Gastrocnemius medialis (tissue), 4 donors: ENCODE results near the gene DDTL. TPM values are rescaled to one million over a fixed set of nuclear protein-coding genes. Genes with fewer than 3 reads are reported as not detected.

ENCODE experiments used
- ATAC-seq, 2 donors: fragments of 150-250 bp; one replicate each; pipeline ENCODE4 v1.9.1; 2016
- DNase-seq, 2 donors: peaks; one replicate each; pipeline ENCODE4 v3.0.0-alpha.2; 2019
- H3K27ac ChIP-seq, 4 donors: fragments of 200-600 bp; sonication (generic); 1 replicate in 1 of 4; 2 replicates in 3 of 4; pipeline ENCODE4 v1.5.1; 2016 to 2018; ENCODE audit warnings: mild to moderate bottlenecking in 2 of 4, moderate library complexity in 1 of 4
- H3K27me3 ChIP-seq, 3 donors: fragments of 200-600 bp; sonication (generic) in 2 of 3; 1 replicate in 1 of 3; 2 replicates in 2 of 3; pipeline versions ENCODE4 v1.5.1 to v1.6.0; 2016 to 2019; ENCODE audit warnings: mild to moderate bottlenecking in 1 of 3, moderate library complexity in 1 of 3
- H3K36me3 ChIP-seq, 2 donors: fragments of 200-600 bp; sonication (generic) in 1 of 2; one replicate each; pipeline ENCODE4 v1.5.1; 2017 to 2018
- H3K4me1 ChIP-seq, 2 donors: fragments of 200-600 bp; sonication (generic) in 1 of 2; one replicate each; pipeline ENCODE4 v1.5.1; 2016 to 2017; ENCODE audit warnings: mild to moderate bottlenecking in 2 of 2
- H3K4me3 ChIP-seq, 4 donors: fragments of 200-600 bp; sonication (generic) in 3 of 4; 1 replicate in 1 of 4; 2 replicates in 3 of 4; pipeline ENCODE4 v1.5.1; 2016 to 2019; ENCODE audit warnings: mild to moderate bottlenecking in 2 of 4
- H3K9me3 ChIP-seq, 3 donors: fragments of 200-600 bp; sonication (generic) in 2 of 3; 1 replicate in 1 of 3; 2 replicates in 2 of 3; pipeline ENCODE4 v1.5.1; 2016 to 2019
- POLR2A ChIP-seq, 2 donors: fragments of 450-650 bp; IDR thresholded peaks; one replicate each; pipeline ENCODE4 v1.6.1; 2017; ENCODE audit warnings: antibody characterized with exemption in 2 of 2, mild to moderate bottlenecking in 2 of 2, moderate library complexity in 2 of 2
- in situ Hi-C, 4 donors: fragments of 200-750 bp; cut with MboI; loops; one replicate each; pipeline versions ENCODE4 v1.15.0 to v1.8.0; 2017; ENCODE audit warnings: low sequenced_read_pairs in 4 of 4
- intact Hi-C: fragments of 100-400 bp; cut with DNase I; formaldehyde crosslinking; loops from one replicate; pipeline ENCODE4 v1.15.1; 2023; ENCODE audit warnings: low total_unique reads
- total RNA-seq, 4 donors: library from RNA; depleted of rRNA; stranded (reverse); fragments of >200 nt; gene quantifications; one replicate each; pipeline versions ENCODE4 v1.1.0 to v1.2.3, GENCODE V29; 2016
- TF ChIP-seq, protein P1 (sequence below), 5 experiments: fragments of 450-650 bp in 3 of 5; fragments of 200-600 bp in 2 of 5; sonication (generic) in 2 of 5; IDR thresholded peaks in 4 of 5; conservative IDR thresholded peaks in 1 of 5; 1 replicate in 4 of 5; 2 replicates in 1 of 5; pipeline ENCODE4 v1.5.1; 2016 to 2019; ENCODE audit warnings: antibody characterized with exemption in 5 of 5, mild to moderate bottlenecking in 3 of 5, moderate library complexity in 3 of 5

The DDTL gene
- total RNA-seq, 4 donors from 2014 or later: 0.88 to 1.1 TPM; not detected in 2

DNA sequence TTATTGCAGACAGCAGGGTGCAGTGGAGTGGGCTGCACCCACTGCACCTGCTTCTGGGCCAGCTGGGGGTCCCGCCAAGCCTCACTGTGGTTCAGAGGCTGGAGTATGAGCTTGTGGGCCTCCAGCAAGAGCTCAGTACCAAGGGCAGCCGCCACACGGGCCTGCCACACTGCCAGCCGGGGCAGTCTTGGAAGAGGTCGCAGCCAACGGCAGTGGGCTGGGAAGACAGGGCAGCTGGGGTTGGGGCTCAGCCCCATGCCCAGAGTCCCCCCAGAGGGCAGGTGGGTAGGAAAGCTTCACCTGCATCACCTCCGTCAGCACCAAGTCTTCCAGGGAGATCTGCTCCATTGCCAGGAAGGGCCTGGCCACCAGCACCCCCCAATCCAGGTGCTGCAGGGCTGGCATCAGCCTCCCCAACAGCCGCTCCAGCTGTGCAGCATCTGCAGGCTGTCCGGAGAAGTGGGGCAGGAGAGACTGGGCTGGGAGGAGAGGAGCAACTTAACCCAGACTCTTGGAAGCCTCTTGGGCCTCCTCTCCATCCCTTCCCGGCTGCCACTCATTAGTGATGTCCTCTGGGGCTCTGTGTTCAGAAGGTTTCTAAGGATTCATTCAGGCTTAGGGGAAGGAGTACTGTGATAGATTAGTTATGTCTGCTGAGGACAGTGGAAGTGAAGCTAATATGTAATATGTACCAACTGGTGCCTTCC is 39.7 kb downstream of the DDTL start:
- ATAC-seq: no peak
- H3K27ac ChIP-seq: no peak overlapping the region
- H3K9me3 ChIP-seq: no peaks in the 10 kb centered on the region
- TF ChIP-seq, protein P1, sequence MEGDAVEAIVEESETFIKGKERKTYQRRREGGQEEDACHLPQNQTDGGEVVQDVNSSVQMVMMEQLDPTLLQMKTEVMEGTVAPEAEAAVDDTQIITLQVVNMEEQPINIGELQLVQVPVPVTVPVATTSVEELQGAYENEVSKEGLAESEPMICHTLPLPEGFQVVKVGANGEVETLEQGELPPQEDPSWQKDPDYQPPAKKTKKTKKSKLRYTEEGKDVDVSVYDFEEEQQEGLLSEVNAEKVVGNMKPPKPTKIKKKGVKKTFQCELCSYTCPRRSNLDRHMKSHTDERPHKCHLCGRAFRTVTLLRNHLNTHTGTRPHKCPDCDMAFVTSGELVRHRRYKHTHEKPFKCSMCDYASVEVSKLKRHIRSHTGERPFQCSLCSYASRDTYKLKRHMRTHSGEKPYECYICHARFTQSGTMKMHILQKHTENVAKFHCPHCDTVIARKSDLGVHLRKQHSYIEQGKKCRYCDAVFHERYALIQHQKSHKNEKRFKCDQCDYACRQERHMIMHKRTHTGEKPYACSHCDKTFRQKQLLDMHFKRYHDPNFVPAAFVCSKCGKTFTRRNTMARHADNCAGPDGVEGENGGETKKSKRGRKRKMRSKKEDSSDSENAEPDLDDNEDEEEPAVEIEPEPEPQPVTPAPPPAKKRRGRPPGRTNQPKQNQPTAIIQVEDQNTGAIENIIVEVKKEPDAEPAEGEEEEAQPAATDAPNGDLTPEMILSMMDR (IDR thresholded peaks at IDR 0.05 in 4 of 5, conservative IDR thresholded peaks at IDR 0.05 in 1 of 5): no peak
- no peak for TF ChIP-seq POLR2A (IDR thresholded peaks at IDR 0.05)
- intact Hi-C loops: loop anchor here (5.0 kb wide), 1 partner anchor 69 kb away; no protein-coding TSS in a partner anchor
- H3K36me3 ChIP-seq: no peaks in the 10 kb centered on the region
- peaks cover 0 to 4% of the 10 kb centered on the region in 2 donors for H3K4me1 ChIP-seq
- no peak overlapping the region for H3K4me3 ChIP-seq
- no peaks in the 10 kb centered on the region for H3K27me3 ChIP-seq
- no peak for DNase-seq
- in situ Hi-C loops: loop anchor here in 1 of 4 donors (5.0 kb wide), 1 partner anchor 69 kb away; no protein-coding TSS in a partner anchor

DNA sequence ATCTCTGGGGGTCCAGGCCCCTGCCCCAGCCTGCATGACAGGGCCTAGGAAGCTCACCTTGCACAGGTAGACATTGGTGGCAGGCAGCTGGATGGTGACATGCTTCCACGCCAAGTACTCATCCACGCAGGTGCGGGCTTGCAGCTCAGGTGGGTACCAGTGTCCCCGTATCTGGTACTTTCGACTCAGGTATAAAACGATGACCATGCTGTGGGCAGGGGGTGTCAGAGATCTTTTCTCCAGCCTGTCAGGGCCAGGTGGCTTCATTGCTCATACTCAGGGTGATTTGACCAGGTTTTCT is 40.2 kb downstream of the DDTL start:
- TF ChIP-seq POLR2A (IDR thresholded peaks at IDR 0.05): no peak
- TF ChIP-seq, protein P1 (IDR thresholded peaks at IDR 0.05 in 4 of 5, conservative IDR thresholded peaks at IDR 0.05 in 1 of 5): no peak
- intact Hi-C loops: loop anchor here (5.0 kb wide), 1 partner anchor 70 kb away; no protein-coding TSS in a partner anchor
- in situ Hi-C loops: loop anchor here in 1 of 4 donors (5.0 kb wide), 1 partner anchor 70 kb away; no protein-coding TSS in a partner anchor
- Histone ChIP-seq H3K9me3 (no peaks in the 10 kb centered on the region), H3K27me3 (no peaks in the 10 kb centered on the region), H3K27ac (no peak overlapping the region), H3K36me3 (no peaks in the 10 kb centered on the region), H3K4me3 (no peak overlapping the region), H3K4me1 (peaks cover 3 to 9% of the 10 kb centered on the region in 2 donors)
- ATAC-seq: no peak
- DNase-seq: no peak

DNA sequence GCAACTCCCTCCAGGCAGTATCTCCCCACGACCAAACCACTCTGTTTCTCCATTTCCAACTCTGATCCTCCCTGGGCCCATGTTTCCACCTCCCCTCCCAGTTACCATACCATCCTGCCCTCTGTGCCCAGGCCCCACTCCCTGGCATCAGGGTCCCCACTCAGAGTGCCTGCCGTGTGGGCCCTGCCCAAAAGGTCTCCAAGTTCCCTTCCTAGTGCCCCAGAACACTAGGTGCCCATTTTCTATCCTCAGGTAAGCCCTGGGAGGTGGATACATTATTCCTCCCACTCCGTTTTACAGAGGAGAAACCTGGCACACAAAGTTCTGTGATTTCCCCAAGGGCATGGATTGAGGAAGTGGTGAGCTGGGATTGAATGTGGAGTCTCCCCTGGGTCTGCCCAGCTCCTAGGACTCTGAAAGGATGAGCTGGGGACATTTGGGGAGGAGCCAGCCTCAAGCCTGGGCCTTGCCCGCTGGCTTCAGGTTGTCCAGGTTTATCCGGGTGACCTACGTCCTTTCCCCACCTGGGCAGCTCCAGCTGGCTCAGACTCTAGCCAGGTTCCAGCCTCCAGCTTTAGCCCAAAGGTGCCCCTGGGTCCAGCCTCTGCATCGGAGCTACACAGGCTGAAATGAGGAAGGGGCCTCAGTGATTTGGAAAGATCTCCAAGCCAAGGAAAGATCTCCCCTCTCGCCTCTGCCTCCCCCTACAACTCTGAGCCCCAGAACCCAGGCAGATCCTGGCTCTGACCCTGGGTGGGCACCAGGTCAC is 40.7 kb downstream of the DDTL start:
- Histone ChIP-seq H3K27ac (no peak overlapping the region), H3K27me3 (no peaks in the 10 kb centered on the region), H3K4me3 (no peak overlapping the region), H3K36me3 (no peaks in the 10 kb centered on the region), H3K4me1 (peaks cover 8 to 14% of the 10 kb centered on the region in 2 donors), H3K9me3 (no peaks in the 10 kb centered on the region)
- in situ Hi-C loops (loop anchor here in 1 of 4 donors (5.0 kb wide), 1 partner anchor 70 kb away; no protein-coding TSS in a partner anchor), intact Hi-C loops (loop anchor here (5.0 kb wide), 1 partner anchor 70 kb away; no protein-coding TSS in a partner anchor)
- TF ChIP-seq, protein P1 (IDR thresholded peaks at IDR 0.05 in 4 of 5, conservative IDR thresholded peaks at IDR 0.05 in 1 of 5): no peak
- TF ChIP-seq POLR2A (IDR thresholded peaks at IDR 0.05): no peak
- DNase-seq (no peak), ATAC-seq (no peak)

DNA sequence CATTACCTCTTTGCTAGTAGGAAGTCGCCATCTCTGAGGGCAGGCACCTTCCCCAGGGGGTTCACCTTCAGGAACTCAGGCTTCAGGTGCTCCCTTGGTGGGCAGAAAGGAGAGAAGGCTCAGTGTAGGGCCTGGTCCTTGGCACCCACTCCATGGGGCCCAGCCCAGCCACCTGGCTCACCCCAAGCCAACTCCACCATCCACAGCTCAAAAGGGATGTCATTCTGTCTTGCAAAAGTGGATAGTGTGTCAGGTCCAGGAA is 41.3 kb downstream of the DDTL start:
- Histone ChIP-seq H3K9me3 (no peaks in the 10 kb centered on the region), H3K4me3 (no peak overlapping the region), H3K4me1 (peaks cover 13 to 19% of the 10 kb centered on the region in 2 donors), H3K36me3 (no peaks in the 10 kb centered on the region), H3K27ac (no peak overlapping the region), H3K27me3 (no peaks in the 10 kb centered on the region)
- intact Hi-C loops (loop anchor here (5.0 kb wide), 1 partner anchor 71 kb away; no protein-coding TSS in a partner anchor), in situ Hi-C loops (loop anchor here in 1 of 4 donors (5.0 kb wide), 1 partner anchor 71 kb away; no protein-coding TSS in a partner anchor)
- TF ChIP-seq, protein P1 (IDR thresholded peaks at IDR 0.05 in 4 of 5, conservative IDR thresholded peaks at IDR 0.05 in 1 of 5): no peak
- no peak for TF ChIP-seq POLR2A (IDR thresholded peaks at IDR 0.05)
- ATAC-seq (no peak), DNase-seq (no peak)
